GM12874 (cell line): ENCODE results near the gene ATF3.

ENCODE experiments used
- TF ChIP-seq, protein P1 (sequence below): IDR thresholded peaks from 2 replicates; pipeline ENCODE4 v1.5.1; 2011; ENCODE audit warnings: low read depth, mild to moderate bottlenecking, control low read depth, low read length, moderate library complexity; ENCODE audit not compliant: insufficient read depth

ATF3 gene

DNA sequence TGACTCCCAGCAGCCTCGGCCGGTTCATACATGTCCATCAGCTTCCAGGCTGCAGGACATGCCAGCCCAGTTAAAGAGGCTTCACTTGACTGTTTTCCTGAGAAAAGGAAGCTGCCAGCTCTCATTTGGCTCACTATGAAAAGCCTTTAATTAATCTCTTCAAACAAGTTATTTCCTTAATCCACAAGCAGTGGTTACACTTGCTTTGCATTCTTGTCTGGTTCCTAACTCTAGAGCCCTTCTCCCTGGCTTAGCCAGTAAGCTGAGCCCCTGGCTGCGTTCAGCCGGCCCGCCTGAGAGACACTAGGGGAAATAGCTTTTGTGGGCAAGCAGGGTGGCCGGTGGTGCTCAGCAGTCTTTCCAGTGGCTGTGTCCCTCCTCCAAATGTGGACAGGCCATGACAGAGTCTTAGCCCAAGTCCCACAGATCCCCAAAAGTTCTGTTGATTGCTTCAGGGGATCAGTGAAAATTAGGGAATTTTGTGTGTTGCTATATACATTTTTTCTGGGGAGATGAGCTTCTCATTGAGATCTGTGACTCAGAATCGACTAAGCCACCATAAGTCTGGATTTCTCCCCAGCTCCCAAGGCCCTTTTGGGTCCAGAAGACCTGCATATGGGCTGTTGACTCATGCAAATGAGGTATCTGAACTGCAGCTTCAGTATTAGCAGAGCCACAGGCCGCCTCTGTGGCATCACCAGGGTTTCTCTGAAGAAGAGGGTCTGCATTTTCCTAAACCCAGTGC, 10.1 kb downstream of the ATF3 start:
- TF ChIP-seq, protein P1, sequence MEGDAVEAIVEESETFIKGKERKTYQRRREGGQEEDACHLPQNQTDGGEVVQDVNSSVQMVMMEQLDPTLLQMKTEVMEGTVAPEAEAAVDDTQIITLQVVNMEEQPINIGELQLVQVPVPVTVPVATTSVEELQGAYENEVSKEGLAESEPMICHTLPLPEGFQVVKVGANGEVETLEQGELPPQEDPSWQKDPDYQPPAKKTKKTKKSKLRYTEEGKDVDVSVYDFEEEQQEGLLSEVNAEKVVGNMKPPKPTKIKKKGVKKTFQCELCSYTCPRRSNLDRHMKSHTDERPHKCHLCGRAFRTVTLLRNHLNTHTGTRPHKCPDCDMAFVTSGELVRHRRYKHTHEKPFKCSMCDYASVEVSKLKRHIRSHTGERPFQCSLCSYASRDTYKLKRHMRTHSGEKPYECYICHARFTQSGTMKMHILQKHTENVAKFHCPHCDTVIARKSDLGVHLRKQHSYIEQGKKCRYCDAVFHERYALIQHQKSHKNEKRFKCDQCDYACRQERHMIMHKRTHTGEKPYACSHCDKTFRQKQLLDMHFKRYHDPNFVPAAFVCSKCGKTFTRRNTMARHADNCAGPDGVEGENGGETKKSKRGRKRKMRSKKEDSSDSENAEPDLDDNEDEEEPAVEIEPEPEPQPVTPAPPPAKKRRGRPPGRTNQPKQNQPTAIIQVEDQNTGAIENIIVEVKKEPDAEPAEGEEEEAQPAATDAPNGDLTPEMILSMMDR: no peak

DNA sequence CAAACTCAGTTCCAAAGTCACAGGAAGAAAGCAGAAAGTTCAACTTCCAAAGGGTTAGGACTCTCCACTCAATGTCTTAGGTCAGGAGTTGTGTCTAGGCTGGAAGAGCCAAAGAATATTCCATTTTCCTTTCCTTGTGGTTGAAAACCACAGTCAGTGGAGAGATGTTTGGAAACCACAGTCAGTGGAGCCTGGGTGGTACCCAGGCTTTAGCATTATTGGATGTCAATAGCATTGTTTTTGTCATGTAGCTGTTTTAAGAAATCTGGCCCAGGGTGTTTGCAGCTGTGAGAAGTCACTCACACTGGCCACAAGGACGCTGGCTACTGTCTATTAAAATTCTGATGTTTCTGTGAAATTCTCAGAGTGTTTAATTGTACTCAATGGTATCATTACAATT, 11.7 kb downstream of the ATF3 start:
- TF ChIP-seq, protein P1: no peak

DNA sequence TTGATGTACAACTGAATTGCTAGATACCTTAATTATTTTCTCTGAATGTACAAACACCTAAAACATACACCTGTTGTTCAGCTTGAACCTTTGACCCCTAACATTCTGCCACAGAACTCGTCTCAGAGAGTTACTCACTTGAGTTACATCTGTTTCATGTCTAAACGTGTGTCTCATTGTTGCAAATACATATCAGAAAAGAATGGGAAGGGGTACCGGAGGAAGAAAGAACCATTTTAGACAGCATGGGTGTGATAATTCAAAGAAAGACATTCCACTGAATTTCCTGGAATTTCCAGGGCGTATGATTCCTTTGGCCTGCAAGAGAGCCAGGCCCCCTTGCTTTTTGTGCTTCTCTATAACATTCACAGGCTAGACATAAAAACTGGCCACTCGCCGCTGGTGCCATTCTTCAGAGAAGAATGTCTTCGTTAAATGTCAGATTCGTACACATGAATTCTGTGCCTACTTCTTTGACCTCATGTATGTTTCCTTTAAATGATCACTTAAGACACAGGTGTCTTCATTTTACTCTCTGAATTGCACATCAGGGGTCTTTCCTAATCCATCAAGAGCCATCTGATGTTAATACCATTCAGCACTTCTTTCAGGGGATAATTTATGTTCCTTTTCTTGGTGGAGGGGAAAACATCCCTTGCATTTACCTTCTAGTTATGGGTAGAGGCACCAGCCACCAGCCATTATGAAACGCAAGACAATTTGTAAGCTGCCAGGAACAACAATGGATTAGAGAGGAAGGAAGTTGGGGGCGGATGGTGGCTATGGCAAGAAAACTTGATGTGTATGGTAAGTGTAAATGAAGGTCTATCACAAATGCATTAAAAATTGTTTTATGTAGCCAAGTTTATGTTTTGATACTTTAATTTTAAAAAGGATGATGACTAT, 12.7 kb downstream of the ATF3 start:
- TF ChIP-seq, protein P1: no peak

DNA sequence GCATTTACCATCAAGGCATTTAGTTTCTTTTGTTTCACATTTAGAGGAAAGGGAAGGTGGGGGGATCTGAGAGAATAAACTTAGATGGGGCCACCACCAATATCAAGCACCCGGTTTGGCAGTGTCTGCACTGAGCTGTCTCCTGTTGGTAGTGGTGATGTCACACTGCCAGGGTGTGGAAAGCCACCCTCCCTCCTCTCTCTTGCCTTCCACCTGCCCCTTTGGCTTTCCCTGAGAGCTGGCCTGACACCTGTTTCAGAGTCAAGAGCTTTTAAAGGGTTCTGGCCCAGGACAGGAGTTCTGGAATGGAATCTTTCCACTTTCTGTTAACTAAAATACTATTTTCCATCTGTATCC, 13.4 kb downstream of the ATF3 start:
- TF ChIP-seq, protein P1: no peak

DNA sequence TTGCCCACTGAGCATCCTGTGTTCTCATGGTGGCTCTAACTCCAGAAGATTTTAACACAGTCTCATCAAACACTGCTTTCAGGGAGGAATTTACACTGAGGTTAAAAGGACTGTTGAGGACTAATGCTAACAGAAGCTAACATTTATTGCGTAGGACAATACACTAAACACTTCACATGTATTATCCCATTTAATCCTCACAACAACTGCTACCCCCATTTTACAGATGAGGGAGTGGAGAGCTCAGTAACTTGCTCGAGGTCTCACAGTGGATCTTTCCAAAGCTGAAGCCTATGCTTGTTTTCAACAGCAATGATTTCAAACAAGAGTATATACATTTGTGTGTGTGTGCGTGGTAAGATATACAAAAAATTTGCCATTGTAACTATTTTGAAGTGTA, 13.9 kb downstream of the ATF3 start:
- TF ChIP-seq, protein P1: no peak

DNA sequence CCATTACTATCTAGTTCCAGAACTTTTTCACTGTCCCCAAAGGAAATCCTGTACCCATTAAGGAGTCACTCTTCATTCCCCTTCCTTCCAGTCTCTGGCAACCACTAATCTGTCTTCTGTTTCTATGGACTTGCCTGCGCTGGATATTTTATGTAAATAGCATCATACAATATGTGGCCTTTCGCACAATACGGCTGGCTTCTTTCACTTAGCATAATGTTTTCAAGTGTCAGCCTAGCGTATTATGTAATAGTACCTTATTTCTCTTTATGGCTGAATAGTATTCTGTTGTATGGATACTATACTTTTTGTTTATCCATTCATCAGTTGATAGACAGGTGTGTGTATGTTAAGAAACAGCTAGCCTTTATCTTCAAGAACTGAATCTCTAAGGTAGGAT, 14.3 kb downstream of the ATF3 start:
- TF ChIP-seq, protein P1: no peak

DNA sequence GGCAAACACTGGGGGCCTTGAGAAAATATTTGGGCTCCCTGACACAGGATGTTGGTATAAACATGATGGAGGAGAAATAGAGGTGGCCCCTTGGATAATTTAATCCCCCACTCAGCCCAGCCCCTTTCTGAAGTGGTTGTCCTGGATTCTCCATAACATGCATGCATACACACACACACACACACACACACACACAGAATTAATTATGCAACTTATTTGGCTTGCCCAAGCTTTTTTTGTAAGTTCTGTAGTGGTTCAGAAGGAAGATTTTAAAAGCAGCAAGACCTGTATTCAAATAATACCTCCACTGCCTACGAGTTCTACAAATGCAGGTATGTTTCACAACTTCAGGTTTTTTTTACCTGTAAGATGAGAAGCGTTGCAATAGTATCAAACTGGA, 15.0 kb downstream of the ATF3 start:
- TF ChIP-seq, protein P1: no peak
